IPS-20b (cell line): ENCODE data around the gene RAET1G.

Experiments used
- H3K27ac ChIP-seq: one replicate; pipeline ENCODE4 v1.5.1; 2013; ENCODE audit warnings: low read length
- H3K27me3 ChIP-seq: 2 replicates; pipeline ENCODE4 v1.6.1; 2013; ENCODE audit warnings: mild to moderate bottlenecking, low read length, inconsistent platforms; ENCODE audit not compliant: insufficient read depth
- H3K36me3 ChIP-seq: 2 replicates; pipeline ENCODE4 v1.6.1; 2013; ENCODE audit warnings: low read depth, mild to moderate bottlenecking, inconsistent platforms, low read length, moderate library complexity; ENCODE audit not compliant: insufficient read depth
- H3K4me1 ChIP-seq: 2 replicates; pipeline ENCODE4 v1.6.1; 2013; ENCODE audit warnings: mild to moderate bottlenecking, control low read depth, inconsistent platforms, low read length, moderate library complexity; ENCODE audit not compliant: insufficient read depth
- H3K4me3 ChIP-seq: 2 replicates; pipeline ENCODE4 v1.5.1; 2013; ENCODE audit warnings: mild to moderate bottlenecking, low read length, inconsistent platforms
- H3K9ac ChIP-seq: 2 replicates; pipeline ENCODE4 v1.6.1; 2013; ENCODE audit warnings: low read depth, mild to moderate bottlenecking, inconsistent platforms, low read length, moderate library complexity
- H3K9me3 ChIP-seq: 2 replicates; pipeline ENCODE4 v1.6.1; 2013; ENCODE audit warnings: mild to moderate bottlenecking, low read depth, low read length, inconsistent platforms; ENCODE audit not compliant: insufficient read depth

The RAET1G gene

GRCh38 chr6:149905911-149906371 lies 17.0 kb downstream of the RAET1G start:
- no peaks in the 10 kb centered on the region for H3K4me1 ChIP-seq
- peaks cover 36% of the 10 kb centered on the region for H3K9me3 ChIP-seq
- no peak overlapping the region for H3K9ac ChIP-seq
- no peak overlapping the region for H3K27ac ChIP-seq
- no peak overlapping the region for H3K4me3 ChIP-seq
- H3K36me3 ChIP-seq, result no peaks in the 10 kb centered on the region
- H3K27me3 ChIP-seq, result no peaks in the 10 kb centered on the region

GRCh38 chr6:149905371-149905910 lies 17.5 kb downstream of the RAET1G start:
- Histone ChIP-seq H3K27me3 (no peaks in the 10 kb centered on the region), H3K27ac (no peak overlapping the region), H3K9me3 (peaks cover 36% of the 10 kb centered on the region), H3K9ac (no peak overlapping the region), H3K4me1 (no peaks in the 10 kb centered on the region), H3K36me3 (no peaks in the 10 kb centered on the region), H3K4me3 (no peak overlapping the region)

- peaks cover 3% of the 10 kb centered on the region; the same call in 1 of the 2 replicates for H3K27me3 ChIP-seq
- no peaks in the 10 kb centered on the region for H3K36me3 ChIP-seq
- peaks cover 34% of the 10 kb centered on the region for H3K9me3 ChIP-seq
- no peak overlapping the region for H3K9ac ChIP-seq
- no peak overlapping the region for H3K27ac ChIP-seq
- H3K4me3 ChIP-seq, result no peak overlapping the region
- H3K4me1 ChIP-seq, result no peaks in the 10 kb centered on the region
These were observed 18.1 kb downstream of the RAET1G start for GRCh38 chr6:149904661-149905370.

GRCh38 chr6:149903938-149904611 lies 18.8 kb downstream of the RAET1G start:
- no peak overlapping the region for H3K4me3 ChIP-seq
- peaks cover 27% of the 10 kb centered on the region for H3K9me3 ChIP-seq
- H3K27ac ChIP-seq, result no peak overlapping the region
- H3K27me3 ChIP-seq, result peaks cover 4% of the 10 kb centered on the region; the same call in 1 of the 2 replicates
- no peak overlapping the region for H3K9ac ChIP-seq
- H3K4me1 ChIP-seq, result no peaks in the 10 kb centered on the region
- H3K36me3 ChIP-seq, result no peaks in the 10 kb centered on the region

- Histone ChIP-seq H3K9me3 (peaks cover 3% of the 10 kb centered on the region), H3K4me1 (no peaks in the 10 kb centered on the region), H3K36me3 (no peaks in the 10 kb centered on the region), H3K9ac (no peak overlapping the region), H3K27ac (no peak overlapping the region), H3K27me3 (peaks cover 4% of the 10 kb centered on the region; the same call in 1 of the 2 replicates), H3K4me3 (no peak overlapping the region)
These were observed 21.3 kb downstream of the RAET1G start for GRCh38 chr6:149901444-149902140.

GRCh38 chr6:149900620-149901443 lies 22.1 kb downstream of the RAET1G start:
- Histone ChIP-seq H3K9me3 (no peaks in the 10 kb centered on the region), H3K27me3 (peaks cover 4% of the 10 kb centered on the region; the same call in 1 of the 2 replicates), H3K9ac (no peak overlapping the region), H3K4me1 (no peaks in the 10 kb centered on the region), H3K27ac (no peak overlapping the region), H3K36me3 (no peaks in the 10 kb centered on the region), H3K4me3 (no peak overlapping the region)

GRCh38 chr6:149899926-149900619 lies 22.8 kb downstream of the RAET1G start:
- Histone ChIP-seq H3K27ac (no peak overlapping the region), H3K9me3 (no peaks in the 10 kb centered on the region), H3K27me3 (peaks cover 4% of the 10 kb centered on the region; the same call in 1 of the 2 replicates), H3K4me3 (no peak overlapping the region), H3K9ac (no peak overlapping the region), H3K4me1 (no peaks in the 10 kb centered on the region), H3K36me3 (no peaks in the 10 kb centered on the region)

GRCh38 chr6:149899486-149899885 lies 23.4 kb downstream of the RAET1G start:
- peaks cover 4% of the 10 kb centered on the region; the same call in 1 of the 2 replicates for H3K27me3 ChIP-seq
- H3K9me3 ChIP-seq, result no peaks in the 10 kb centered on the region
- no peak overlapping the region for H3K9ac ChIP-seq
- H3K36me3 ChIP-seq, result no peaks in the 10 kb centered on the region
- H3K27ac ChIP-seq, result no peak overlapping the region
- no peaks in the 10 kb centered on the region for H3K4me1 ChIP-seq
- H3K4me3 ChIP-seq, result no peak overlapping the region

GRCh38 chr6:149898966-149899365 lies 24.0 kb downstream of the RAET1G start:
- no peaks in the 10 kb centered on the region for H3K36me3 ChIP-seq
- no peak overlapping the region for H3K4me3 ChIP-seq
- H3K27me3 ChIP-seq, result peaks cover 4% of the 10 kb centered on the region; the same call in 1 of the 2 replicates
- H3K9ac ChIP-seq, result no peak overlapping the region
- H3K9me3 ChIP-seq, result no peaks in the 10 kb centered on the region
- no peak overlapping the region for H3K27ac ChIP-seq
- H3K4me1 ChIP-seq, result no peaks in the 10 kb centered on the region

GRCh38 chr6:149897855-149898744 lies 24.8 kb downstream of the RAET1G start, which contains the start of gene RAET1E:
RAET1E (minus strand) TSS chr6:149898113; CDS start chr6:149890901, 7,212 bp downstream.
- H3K9ac ChIP-seq, result no peak within 1 kb of the TSS
- H3K36me3 ChIP-seq, result no peaks in the 10 kb centered on the region
- peaks cover 4% of the 10 kb centered on the region; the same call in 1 of the 2 replicates for H3K27me3 ChIP-seq
- no peak within 1 kb of the TSS for H3K4me3 ChIP-seq
- no peak within 1 kb of the TSS for H3K27ac ChIP-seq
- H3K4me1 ChIP-seq, result no peaks in the 10 kb centered on the region
- no peaks in the 10 kb centered on the region for H3K9me3 ChIP-seq
